Loucy (cell line): ENCODE results near the gene TMPRSS11A.

Experiments
- H2AFZ ChIP-seq: fragments of 200-600 bp; sonication (generic); 2 replicates; pipeline ENCODE4 v1.6.0; 2016; ENCODE audit warnings: antibody characterized with exemption, mild to moderate bottlenecking, low read length, moderate library complexity
- H3F3A ChIP-seq: fragments of 200-600 bp; 2 replicates; pipeline ENCODE4 v1.6.0; 2016; ENCODE audit warnings: antibody characterized with exemption, low read depth, mild to moderate bottlenecking
- H3K27me3 ChIP-seq: fragments of 200-600 bp; sonication (generic); 2 replicates; pipeline ENCODE4 v1.6.1; 2014; ENCODE audit warnings: low read length, mild to moderate bottlenecking; ENCODE audit not compliant: insufficient read depth, poor library complexity, severe bottlenecking
- H3K36me3 ChIP-seq: fragments of 200-600 bp; sonication (generic); 2 replicates; pipeline ENCODE4 v1.6.1; 2016; ENCODE audit warnings: low read length; ENCODE audit not compliant: insufficient read depth
- H3K4me1 ChIP-seq: fragments of 200-600 bp; sonication (generic); 2 replicates; pipeline ENCODE4 v1.5.1; 2014; ENCODE audit warnings: low read length, mild to moderate bottlenecking; ENCODE audit not compliant: insufficient read depth, poor library complexity, severe bottlenecking
- H3K4me2 ChIP-seq: fragments of 200-600 bp; sonication (generic); 2 replicates; pipeline ENCODE4 v1.6.0; 2014; ENCODE audit warnings: antibody characterized with exemption, low read length, low read depth, mild to moderate bottlenecking; ENCODE audit not compliant: poor library complexity, severe bottlenecking
- H3K4me3 ChIP-seq: fragments of 200-600 bp; sonication (generic); 2 replicates; pipeline ENCODE4 v1.5.1; 2014; ENCODE audit warnings: low read length, mild to moderate bottlenecking, mixed read lengths; ENCODE audit not compliant: poor library complexity, severe bottlenecking
- H3K79me2 ChIP-seq: fragments of 200-600 bp; sonication (generic); 2 replicates; pipeline ENCODE4 v1.6.1; 2014; ENCODE audit warnings: low read length; ENCODE audit not compliant: insufficient read depth
- H3K9ac ChIP-seq: fragments of 200-600 bp; sonication (generic); 2 replicates; pipeline ENCODE4 v1.6.0; 2014; ENCODE audit warnings: mild to moderate bottlenecking, low read depth, low read length, moderate library complexity; ENCODE audit not compliant: poor library complexity, severe bottlenecking
- H3K9me2 ChIP-seq: fragments of 200-600 bp; sonication (generic); replicated peaks from 2 replicates; pipeline ENCODE4 v1.6.1; 2016; ENCODE audit warnings: low read depth, low read length, mixed read lengths
- H3K9me3 ChIP-seq: fragments of 200-600 bp; sonication (generic); 2 replicates; pipeline ENCODE4 v1.6.1; 2014; ENCODE audit warnings: mild to moderate bottlenecking, antibody characterized with exemption, low read length, low read depth; ENCODE audit not compliant: insufficient read depth
- H4K20me1 ChIP-seq: fragments of 200-600 bp; sonication (generic); 2 replicates; pipeline ENCODE4 v1.6.0; 2014; ENCODE audit warnings: antibody characterized with exemption, low read length, mild to moderate bottlenecking; ENCODE audit not compliant: insufficient read depth, poor library complexity, severe bottlenecking
- CTCF ChIP-seq: fragments of 200-600 bp; sonication (generic); conservative IDR thresholded peaks from 2 replicates; pipeline ENCODE4 v1.5.1; 2014; ENCODE audit warnings: mild to moderate bottlenecking, antibody characterized with exemption, low read length
- EZH2phosphoT487 ChIP-seq: fragments of 200-600 bp; IDR thresholded peaks from 2 replicates; pipeline ENCODE4 v1.6.1; 2018; ENCODE audit warnings: antibody characterized with exemption, mild to moderate bottlenecking, moderate library complexity, borderline replicate concordance

The TMPRSS11A gene

DNA sequence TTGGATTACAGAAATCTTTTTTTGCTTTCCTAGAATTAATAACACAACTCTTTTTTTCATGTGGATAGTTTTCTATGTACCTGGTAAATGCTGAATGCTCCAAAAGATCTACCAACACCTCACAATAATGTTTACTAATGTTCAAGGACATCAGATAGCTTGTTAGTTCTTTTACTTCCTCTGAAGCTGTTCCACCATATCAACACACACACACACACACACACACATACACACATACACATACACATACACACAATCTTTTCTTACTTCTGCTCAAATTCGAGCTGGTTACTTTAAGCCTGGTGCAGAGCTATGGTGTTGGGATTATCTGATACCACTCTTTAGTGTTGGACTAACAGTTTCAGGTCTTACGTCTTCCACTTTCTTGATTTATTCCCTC, 51.2 kb downstream of the TMPRSS11A start:
- Histone ChIP-seq H3K36me3 (no peaks in the 10 kb centered on the region), H4K20me1 (no peaks in the 10 kb centered on the region), H2AFZ (no peak overlapping the region; the same call in 1 of the 2 replicates), H3K9ac (no peak overlapping the region), H3K4me1 (no peaks in the 10 kb centered on the region), H3K27me3 (no peaks in the 10 kb centered on the region), H3K4me3 (no peak overlapping the region), H3K9me3 (no peaks in the 10 kb centered on the region), H3F3A (no peaks in the 10 kb centered on the region), H3K4me2 (no peak overlapping the region), H3K79me2 (no peaks in the 10 kb centered on the region), H3K9me2 (no peaks in the 10 kb centered on the region)
- TF ChIP-seq EZH2phosphoT487, result no peak
- no peak for TF ChIP-seq CTCF

DNA sequence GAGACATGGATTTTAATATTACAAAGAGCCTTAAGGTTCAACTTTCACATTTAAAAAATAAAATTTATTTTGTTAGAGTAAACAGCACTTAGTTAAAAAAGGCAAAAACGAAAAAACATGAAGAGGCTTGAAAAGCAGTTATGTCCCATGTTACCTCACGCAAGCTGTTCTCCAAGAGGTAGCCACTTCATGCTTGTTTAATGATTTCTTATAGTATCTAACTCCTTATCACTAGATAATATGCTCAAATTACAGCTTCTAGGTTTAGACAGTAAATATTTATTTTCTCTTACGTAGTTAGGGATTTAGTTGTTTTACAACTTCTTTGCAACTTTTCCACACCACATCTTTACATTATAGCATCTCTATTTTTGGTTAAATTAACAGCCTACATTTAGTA, 51.7 kb downstream of the TMPRSS11A start:
- H3K4me1 ChIP-seq, result no peaks in the 10 kb centered on the region
- no peaks in the 10 kb centered on the region for H3K79me2 ChIP-seq
- no peaks in the 10 kb centered on the region for H3K27me3 ChIP-seq
- H3K4me3 ChIP-seq, result no peak overlapping the region
- no peaks in the 10 kb centered on the region for H3F3A ChIP-seq
- H3K9ac ChIP-seq, result no peak overlapping the region
- no peak overlapping the region; the same call in 1 of the 2 replicates for H2AFZ ChIP-seq
- H3K9me2 ChIP-seq, result no peaks in the 10 kb centered on the region
- no peak overlapping the region for H3K4me2 ChIP-seq
- TF ChIP-seq CTCF (no peak), EZH2phosphoT487 (no peak)
- no peaks in the 10 kb centered on the region for H3K9me3 ChIP-seq
- no peaks in the 10 kb centered on the region for H3K36me3 ChIP-seq
- no peaks in the 10 kb centered on the region for H4K20me1 ChIP-seq

GRCh38 chr4:67911141-67911540, 52.2 kb downstream of the TMPRSS11A start:
- Histone ChIP-seq H3K27me3 (no peaks in the 10 kb centered on the region), H3K4me3 (no peak overlapping the region), H3K79me2 (no peaks in the 10 kb centered on the region), H3F3A (no peaks in the 10 kb centered on the region), H3K4me1 (no peaks in the 10 kb centered on the region), H3K9ac (no peak overlapping the region), H3K9me3 (no peaks in the 10 kb centered on the region), H3K9me2 (no peaks in the 10 kb centered on the region), H3K4me2 (no peak overlapping the region), H4K20me1 (no peaks in the 10 kb centered on the region), H2AFZ (no peak overlapping the region), H3K36me3 (no peaks in the 10 kb centered on the region)
- TF ChIP-seq EZH2phosphoT487 (no peak), CTCF (no peak)
